Erythroblast (primary cell): Measurements from ENCODE around the gene KLHDC8A.
"Not testable (repeated sequence)": the region's sequence is repeated elsewhere in the genome, so short reads cannot be mapped to it uniquely, and the experiment has no call there.

ENCODE experiments used
- DNase-seq, 2 experiments: peaks; one replicate each; lab custom pipeline; 2025; lab: John Stamatoyannopoulos, UW
- GATA1 ChIP-seq: IDR thresholded peaks from 2 replicates; pipeline ENCODE4 v1.6.1; 2011; ENCODE audit warnings: low read depth, mild to moderate bottlenecking, control low read depth, low read length, moderate library complexity
- POLR2A ChIP-seq: IDR thresholded peaks from 2 replicates; pipeline ENCODE4 v1.6.1; 2011; ENCODE audit warnings: mild to moderate bottlenecking, low read length

The KLHDC8A gene

DNA sequence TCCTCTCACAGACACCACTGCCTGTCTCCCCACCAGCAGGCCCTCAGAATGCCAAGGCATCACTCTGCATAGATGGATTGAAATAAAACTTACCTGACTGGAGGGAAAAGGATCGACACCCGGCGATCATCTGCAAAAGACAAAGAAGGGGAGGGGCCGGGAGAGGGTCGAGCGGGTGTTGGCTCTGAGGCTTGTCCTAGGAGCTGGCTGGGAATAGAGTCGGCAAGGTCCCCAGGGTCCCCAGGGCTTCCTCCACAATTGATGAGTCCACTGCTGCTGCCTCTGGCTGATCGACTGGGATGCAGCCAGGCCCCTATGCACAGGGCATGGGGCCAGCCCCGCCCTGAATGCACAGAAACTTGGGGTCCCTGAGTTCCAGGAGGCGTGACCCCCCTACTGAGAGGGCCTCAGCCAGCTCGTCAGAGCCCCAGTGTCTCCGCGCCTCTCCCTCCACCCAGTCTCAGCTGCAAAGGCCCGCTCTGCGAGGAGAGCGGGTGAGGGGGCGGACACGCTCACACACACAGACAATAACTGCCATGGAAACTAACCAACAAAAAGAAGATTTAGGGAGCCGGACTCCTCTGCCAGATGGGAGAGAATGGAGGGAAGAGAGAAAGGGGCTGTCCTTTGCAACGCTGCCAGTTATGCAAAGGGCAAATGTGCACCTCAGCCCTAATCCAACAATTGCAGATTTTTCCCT lies at the start of gene KLHDC8A:
Gene KLHDC8A, minus strand, starts transcription at position 483 of the 700 bp plus-strand sequence. CDS start 13,318 bp downstream, outside the sequence.
- TF ChIP-seq POLR2A (no peak), GATA1 (no peak)

GRCh38 chr1:205406252-205406651 lies 49.5 kb upstream of the KLHDC8A start:
- not testable (repeated sequence) for DNase-seq

More for the DNA sequence above, at the start of gene KLHDC8A:
- no peak for DNase-seq

- not testable (repeated sequence) for DNase-seq
Observed at GRCh38 chr1:205404484-205404883, 47.8 kb upstream of the KLHDC8A start.

GRCh38 chr1:205398586-205398985 lies 41.9 kb upstream of the KLHDC8A start:
- no peak for DNase-seq
- no peak for TF ChIP-seq POLR2A
- no peak for TF ChIP-seq GATA1

GRCh38 chr1:205396967-205397616 lies 40.4 kb upstream of the KLHDC8A start:
- peak; percentile 15 to 22 for DNase-seq
- no peak for TF ChIP-seq GATA1
- TF ChIP-seq POLR2A, result no peak

DNA sequence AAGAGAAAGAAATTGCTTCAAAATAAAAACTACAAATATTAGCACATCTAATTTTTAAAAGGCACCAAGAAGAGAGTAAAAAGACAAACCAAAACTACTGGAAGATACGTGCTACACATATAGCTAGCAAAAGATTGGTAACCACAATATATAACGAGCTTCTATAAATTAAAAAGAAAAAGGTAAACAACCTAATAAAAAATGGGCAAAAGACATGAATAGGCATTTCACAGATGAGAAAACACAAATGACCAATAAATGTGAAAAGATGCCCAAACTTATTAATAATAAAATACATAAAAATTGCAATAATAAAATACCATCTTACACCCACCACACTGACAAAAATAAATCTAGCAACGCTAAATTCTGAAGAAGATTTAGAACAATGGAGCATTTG lies 38.9 kb upstream of the KLHDC8A start:
- no peak for DNase-seq
- TF ChIP-seq GATA1, result no peak
- no peak for TF ChIP-seq POLR2A

- TF ChIP-seq POLR2A (no peak), GATA1 (no peak)
- DNase-seq, result no peak
Observed at GRCh38 chr1:205392650-205393049, 35.9 kb upstream of the KLHDC8A start.

GRCh38 chr1:205391386-205391785 lies 34.7 kb upstream of the KLHDC8A start:
- DNase-seq, result no peak
- TF ChIP-seq POLR2A (no peak), GATA1 (no peak)

GRCh38 chr1:205387845-205388244 lies 31.1 kb upstream of the KLHDC8A start:
- no peak for DNase-seq
- TF ChIP-seq POLR2A (no peak), GATA1 (no peak)

DNA sequence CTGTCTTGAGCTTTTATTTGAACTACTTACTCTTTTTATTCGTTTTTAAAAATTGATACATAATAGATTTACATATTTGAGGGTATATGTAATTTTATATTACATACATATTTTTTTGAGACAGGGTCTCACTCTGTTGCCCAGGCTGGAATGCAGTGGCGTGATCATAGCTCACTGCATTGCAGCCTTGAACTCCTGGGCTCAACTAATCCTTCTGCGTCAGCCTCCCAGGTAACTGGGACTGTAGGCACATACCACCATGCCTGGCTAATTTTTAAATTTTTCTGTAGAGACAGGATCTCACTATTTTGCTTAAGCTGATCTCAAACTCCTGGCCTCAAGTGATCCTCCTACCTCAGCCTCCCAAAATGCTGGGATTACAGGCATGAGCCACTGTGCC lies 26.3 kb upstream of the KLHDC8A start:
- not testable (repeated sequence) for DNase-seq

DNA sequence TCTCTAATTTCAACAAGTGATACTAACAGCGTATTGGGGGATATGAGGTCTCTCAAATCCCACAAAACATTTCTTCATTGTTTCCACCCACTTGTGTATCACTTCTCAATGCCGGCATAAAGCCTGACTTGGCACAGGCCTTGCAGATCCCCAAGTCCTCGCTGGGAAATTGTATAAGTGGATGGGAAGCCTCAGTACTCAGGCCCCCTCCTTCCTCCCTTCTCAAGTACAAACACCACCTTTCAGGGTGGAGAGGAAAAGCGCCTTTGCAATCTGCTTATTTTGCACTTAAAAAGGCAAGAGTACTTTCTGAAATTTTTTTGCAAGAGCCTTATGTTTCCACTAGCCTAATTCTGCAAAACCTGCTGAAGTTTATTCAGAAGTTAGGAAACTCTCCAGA lies 25.8 kb upstream of the KLHDC8A start:
- no peak for TF ChIP-seq POLR2A
- TF ChIP-seq GATA1, result no peak
- no peak for DNase-seq

DNA sequence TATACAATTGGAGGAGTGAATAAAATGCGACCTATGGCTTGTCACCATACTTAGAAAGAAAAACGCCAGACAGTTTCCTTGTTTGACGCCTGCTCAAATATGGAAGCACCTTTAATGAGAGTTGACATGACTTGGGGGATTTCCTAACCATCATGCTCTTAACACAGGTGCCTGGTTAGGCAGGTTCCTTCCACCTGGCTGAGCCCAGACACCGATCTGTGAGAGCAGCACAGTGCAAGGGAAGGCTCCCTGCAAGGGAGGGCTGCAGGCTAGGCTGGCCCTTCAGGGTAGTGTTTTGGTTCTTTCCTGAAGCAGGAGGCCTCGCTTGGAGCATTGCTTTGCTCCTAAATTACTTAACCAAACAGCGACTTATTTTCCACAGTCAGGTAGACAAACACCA lies 24.6 kb upstream of the KLHDC8A start:
- no peak for TF ChIP-seq POLR2A
- no peak for TF ChIP-seq GATA1
- no peak for DNase-seq

GRCh38 chr1:205380882-205381281 lies 24.2 kb upstream of the KLHDC8A start:
- TF ChIP-seq GATA1, result no peak
- TF ChIP-seq POLR2A, result no peak
- DNase-seq, result no peak

DNA sequence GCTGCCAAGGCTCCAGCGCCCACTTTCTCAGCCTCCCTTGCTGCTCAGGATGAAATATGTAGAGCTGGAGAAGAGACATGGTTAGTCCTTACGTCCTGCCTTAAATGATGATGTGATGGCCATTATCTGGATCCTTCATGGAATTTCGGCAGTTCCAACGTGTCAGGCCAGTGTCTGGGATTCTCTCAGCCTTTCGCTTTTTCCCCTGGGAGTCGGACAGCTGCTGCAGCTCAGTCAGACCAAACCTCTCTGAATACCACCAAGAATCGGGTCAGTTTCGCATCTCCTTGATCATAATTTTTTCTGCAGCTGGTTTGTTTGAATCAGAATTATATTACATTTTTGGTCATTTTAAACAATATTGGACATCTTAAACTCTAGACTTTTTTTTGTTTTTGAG lies 22.3 kb upstream of the KLHDC8A start:
- no peak for TF ChIP-seq GATA1
- no peak for TF ChIP-seq POLR2A
- no peak for DNase-seq

DNA sequence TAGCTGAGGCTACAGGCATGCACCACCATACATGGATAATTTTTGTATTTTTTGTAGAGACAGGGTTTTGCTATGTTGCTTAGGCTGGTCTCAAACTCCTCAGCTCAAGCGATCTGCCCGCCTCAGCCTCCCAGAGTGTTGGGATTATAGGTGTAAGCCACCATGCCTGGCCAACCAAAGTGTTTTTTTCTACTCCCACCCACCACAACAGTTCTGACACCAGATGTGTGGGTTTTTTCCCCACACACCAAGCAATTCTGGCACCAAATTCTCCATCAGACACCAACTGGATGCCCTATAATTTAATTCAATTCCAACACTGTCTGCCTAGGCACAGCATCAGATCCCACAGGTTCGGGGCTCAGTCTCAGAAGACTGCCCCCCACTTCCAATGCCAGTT lies 20.6 kb upstream of the KLHDC8A start:
- DNase-seq, result no peak
- TF ChIP-seq POLR2A (no peak), GATA1 (no peak)

DNA sequence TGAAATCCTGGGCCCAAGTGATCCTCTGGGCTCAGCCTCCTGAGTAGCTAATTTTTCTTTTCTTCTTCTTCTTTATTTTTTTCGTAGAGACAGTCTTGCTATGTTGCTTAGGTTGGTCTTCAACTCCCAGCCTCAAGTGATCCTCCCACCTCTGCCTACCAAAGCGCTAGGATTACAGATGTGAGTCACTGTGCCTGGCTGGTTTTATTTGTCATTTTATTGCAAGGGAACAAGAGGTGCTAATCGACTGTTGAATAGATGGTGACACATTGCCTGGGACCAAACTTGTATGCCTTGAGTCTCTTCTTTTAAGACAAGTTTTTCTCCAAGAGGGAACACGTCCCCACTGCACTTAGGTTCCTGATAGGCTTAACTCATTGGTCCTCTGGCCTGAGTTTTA lies 20.0 kb upstream of the KLHDC8A start:
- DNase-seq, result no peak
- no peak for TF ChIP-seq GATA1
- no peak for TF ChIP-seq POLR2A
